Measurements from ENCODE around the gene KCNJ15. TPM values are rescaled to one million over a fixed set of nuclear protein-coding genes. Genes with fewer than 3 reads are reported as not detected.

Gene KCNJ15
- total and polyA plus RNA-seq, 2 of the 13 experiments (the other 11 are each of a cell fraction or from before 2014, with no cell fraction given) = not detected

DNA sequence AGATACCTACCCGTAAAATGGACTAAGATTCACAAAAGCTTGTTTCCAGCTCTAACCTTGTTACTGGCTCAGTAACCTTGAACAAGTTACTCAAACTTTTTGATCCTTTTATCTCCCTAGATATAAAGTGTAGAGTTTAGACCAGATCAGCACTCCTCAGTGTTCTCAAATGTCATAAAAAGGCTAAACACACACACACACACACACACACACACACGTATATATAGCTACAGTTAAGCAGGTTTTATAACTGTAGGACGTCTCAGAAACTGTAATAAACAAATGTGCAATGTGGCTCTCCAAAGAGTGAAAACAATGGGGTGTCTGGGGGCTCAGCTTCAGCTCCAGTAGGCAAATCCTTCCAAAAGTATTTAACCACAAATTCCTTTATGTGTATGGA is 34.0 kb downstream of the KCNJ15 start:
- intact Hi-C loops (cut with micrococcal nuclease; ENCODE audit: unreplicated experiment) (no loop called here), in situ Hi-C loops (cut with HindIII; ENCODE audit: extremely low pct_ligation_motif_present, low pct_unique_long_range_greater_than_20kb) (no loop called here)
- DNase-seq (ENCODE audit: low spot score) (no peak), FAIRE-seq (no peak), ATAC-seq (no peak)
- no peaks in the 10 kb centered on the region for H3K27me3 ChIP-seq (ENCODE audit: control insufficient read depth in 1 of 2, insufficient read depth in 2 of 2, low read length in 2 of 2)
- H3K4me3 ChIP-seq (replicated peaks in 1 of 3; ENCODE audit: insufficient read depth in 1 of 3, low read depth in 2 of 3, low read length in 3 of 3) = no peak overlapping the region
- no peaks in the 10 kb centered on the region for H4K20me1 ChIP-seq (ENCODE audit: insufficient read depth, low read length)
- 19% methylated on average over 3 of the region's 3 CpGs for WGBS (ENCODE audit: low lambda C conversion rate)
- TF ChIP-seq, protein P1, sequence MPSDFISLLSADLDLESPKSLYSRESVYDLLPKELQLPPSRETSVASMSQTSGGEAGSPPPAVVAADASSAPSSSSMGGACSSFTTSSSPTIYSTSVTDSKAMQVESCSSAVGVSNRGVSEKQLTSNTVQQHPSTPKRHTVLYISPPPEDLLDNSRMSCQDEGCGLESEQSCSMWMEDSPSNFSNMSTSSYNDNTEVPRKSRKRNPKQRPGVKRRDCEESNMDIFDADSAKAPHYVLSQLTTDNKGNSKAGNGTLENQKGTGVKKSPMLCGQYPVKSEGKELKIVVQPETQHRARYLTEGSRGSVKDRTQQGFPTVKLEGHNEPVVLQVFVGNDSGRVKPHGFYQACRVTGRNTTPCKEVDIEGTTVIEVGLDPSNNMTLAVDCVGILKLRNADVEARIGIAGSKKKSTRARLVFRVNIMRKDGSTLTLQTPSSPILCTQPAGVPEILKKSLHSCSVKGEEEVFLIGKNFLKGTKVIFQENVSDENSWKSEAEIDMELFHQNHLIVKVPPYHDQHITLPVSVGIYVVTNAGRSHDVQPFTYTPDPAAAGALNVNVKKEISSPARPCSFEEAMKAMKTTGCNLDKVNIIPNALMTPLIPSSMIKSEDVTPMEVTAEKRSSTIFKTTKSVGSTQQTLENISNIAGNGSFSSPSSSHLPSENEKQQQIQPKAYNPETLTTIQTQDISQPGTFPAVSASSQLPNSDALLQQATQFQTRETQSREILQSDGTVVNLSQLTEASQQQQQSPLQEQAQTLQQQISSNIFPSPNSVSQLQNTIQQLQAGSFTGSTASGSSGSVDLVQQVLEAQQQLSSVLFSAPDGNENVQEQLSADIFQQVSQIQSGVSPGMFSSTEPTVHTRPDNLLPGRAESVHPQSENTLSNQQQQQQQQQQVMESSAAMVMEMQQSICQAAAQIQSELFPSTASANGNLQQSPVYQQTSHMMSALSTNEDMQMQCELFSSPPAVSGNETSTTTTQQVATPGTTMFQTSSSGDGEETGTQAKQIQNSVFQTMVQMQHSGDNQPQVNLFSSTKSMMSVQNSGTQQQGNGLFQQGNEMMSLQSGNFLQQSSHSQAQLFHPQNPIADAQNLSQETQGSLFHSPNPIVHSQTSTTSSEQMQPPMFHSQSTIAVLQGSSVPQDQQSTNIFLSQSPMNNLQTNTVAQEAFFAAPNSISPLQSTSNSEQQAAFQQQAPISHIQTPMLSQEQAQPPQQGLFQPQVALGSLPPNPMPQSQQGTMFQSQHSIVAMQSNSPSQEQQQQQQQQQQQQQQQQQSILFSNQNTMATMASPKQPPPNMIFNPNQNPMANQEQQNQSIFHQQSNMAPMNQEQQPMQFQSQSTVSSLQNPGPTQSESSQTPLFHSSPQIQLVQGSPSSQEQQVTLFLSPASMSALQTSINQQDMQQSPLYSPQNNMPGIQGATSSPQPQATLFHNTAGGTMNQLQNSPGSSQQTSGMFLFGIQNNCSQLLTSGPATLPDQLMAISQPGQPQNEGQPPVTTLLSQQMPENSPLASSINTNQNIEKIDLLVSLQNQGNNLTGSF (CRISPR knock-in tag; IDR thresholded peaks at IDR 0.05) = no peak
- no peak for TF ChIP-seq ZBTB21 (CRISPR knock-in tag; IDR thresholded peaks at IDR 0.05)
- TF ChIP-seq ZFYVE20 (CRISPR knock-in tag; IDR thresholded peaks at IDR 0.05; ENCODE audit: borderline replicate concordance, low read depth) = no peak
- no peak for TF ChIP-seq ZNF430 (CRISPR knock-in tag; IDR thresholded peaks at IDR 0.05)
- TF ChIP-seq KMT2B (CRISPR knock-in tag; IDR thresholded peaks at IDR 0.05) = no peak
- no peak for TF ChIP-seq DR1 (CRISPR knock-in tag; IDR thresholded peaks at IDR 0.05)
- TF ChIP-seq, protein P2, sequence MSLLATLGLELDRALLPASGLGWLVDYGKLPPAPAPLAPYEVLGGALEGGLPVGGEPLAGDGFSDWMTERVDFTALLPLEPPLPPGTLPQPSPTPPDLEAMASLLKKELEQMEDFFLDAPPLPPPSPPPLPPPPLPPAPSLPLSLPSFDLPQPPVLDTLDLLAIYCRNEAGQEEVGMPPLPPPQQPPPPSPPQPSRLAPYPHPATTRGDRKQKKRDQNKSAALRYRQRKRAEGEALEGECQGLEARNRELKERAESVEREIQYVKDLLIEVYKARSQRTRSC (CRISPR knock-in tag; IDR thresholded peaks at IDR 0.05; ENCODE audit: low read depth) = no peak
- TF ChIP-seq NFKBIZ (CRISPR knock-in tag; IDR thresholded peaks at IDR 0.05) = no peak
- TF ChIP-seq, protein P3, sequence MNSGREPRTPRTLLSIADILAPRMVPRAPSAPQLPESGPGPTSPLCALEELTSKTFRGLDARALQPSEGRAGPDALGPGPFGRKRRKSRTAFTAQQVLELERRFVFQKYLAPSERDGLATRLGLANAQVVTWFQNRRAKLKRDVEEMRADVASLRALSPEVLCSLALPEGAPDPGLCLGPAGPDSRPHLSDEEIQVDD (CRISPR knock-in tag; IDR thresholded peaks at IDR 0.05; ENCODE audit: borderline replicate concordance) = no peak
- TF ChIP-seq, protein P4, sequence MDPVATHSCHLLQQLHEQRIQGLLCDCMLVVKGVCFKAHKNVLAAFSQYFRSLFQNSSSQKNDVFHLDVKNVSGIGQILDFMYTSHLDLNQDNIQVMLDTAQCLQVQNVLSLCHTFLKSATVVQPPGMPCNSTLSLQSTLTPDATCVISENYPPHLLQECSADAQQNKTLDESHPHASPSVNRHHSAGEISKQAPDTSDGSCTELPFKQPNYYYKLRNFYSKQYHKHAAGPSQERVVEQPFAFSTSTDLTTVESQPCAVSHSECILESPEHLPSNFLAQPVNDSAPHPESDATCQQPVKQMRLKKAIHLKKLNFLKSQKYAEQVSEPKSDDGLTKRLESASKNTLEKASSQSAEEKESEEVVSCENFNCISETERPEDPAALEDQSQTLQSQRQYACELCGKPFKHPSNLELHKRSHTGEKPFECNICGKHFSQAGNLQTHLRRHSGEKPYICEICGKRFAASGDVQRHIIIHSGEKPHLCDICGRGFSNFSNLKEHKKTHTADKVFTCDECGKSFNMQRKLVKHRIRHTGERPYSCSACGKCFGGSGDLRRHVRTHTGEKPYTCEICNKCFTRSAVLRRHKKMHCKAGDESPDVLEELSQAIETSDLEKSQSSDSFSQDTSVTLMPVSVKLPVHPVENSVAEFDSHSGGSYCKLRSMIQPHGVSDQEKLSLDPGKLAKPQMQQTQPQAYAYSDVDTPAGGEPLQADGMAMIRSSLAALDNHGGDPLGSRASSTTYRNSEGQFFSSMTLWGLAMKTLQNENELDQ (CRISPR knock-in tag; IDR thresholded peaks at IDR 0.05; ENCODE audit: borderline replicate concordance) = no peak
- no peak for TF ChIP-seq E2F2 (CRISPR knock-in tag; IDR thresholded peaks at IDR 0.05; ENCODE audit: borderline replicate concordance)
- ChIA-PET CTCF (ENCODE audit: low intra/inter-chr PET ratio, low total read pairs) (no interaction called here), POLR2A (no interaction called here)
- H3K9ac ChIP-seq (ENCODE audit: insufficient read depth, low read depth, low read length) = no peak overlapping the region
- H3K36me3 ChIP-seq (replicated peaks in 1 of 2; ENCODE audit: control insufficient read depth in 1 of 2, insufficient read depth in 2 of 2, low read length in 2 of 2) = no peaks in the 10 kb centered on the region
- H3K4me1 ChIP-seq (ENCODE audit: insufficient read depth, low read length) = peaks cover 11% of the 10 kb centered on the region
- no peaks in the 10 kb centered on the region for H3K9me3 ChIP-seq (ENCODE audit: low read length)
- H3K27ac ChIP-seq (ENCODE audit: extremely low read length, insufficient read depth, low read length) = no peak overlapping the region
- no peak overlapping the region for H3K4me2 ChIP-seq (ENCODE audit: low read depth, low read length)
- H3K79me2 ChIP-seq (ENCODE audit: insufficient read depth, low read length) = no peaks in the 10 kb centered on the region
- H2AFZ ChIP-seq (ENCODE audit: low read length) = no peak overlapping the region
- no TSS peak for BruUV-seq (replicated peaks)
